ENCODE measurements around the gene PIEZO1. TPM values are rescaled to one million over a fixed set of nuclear protein-coding genes. Genes with fewer than 3 reads are reported as not detected.

PIEZO1 gene
- total and polyA plus RNA-seq, 9 of the 15 experiments (the other 6 are each of a cell fraction or from before 2014, with no cell fraction given) = 3.6 to 432 (median 131) TPM

DNA sequence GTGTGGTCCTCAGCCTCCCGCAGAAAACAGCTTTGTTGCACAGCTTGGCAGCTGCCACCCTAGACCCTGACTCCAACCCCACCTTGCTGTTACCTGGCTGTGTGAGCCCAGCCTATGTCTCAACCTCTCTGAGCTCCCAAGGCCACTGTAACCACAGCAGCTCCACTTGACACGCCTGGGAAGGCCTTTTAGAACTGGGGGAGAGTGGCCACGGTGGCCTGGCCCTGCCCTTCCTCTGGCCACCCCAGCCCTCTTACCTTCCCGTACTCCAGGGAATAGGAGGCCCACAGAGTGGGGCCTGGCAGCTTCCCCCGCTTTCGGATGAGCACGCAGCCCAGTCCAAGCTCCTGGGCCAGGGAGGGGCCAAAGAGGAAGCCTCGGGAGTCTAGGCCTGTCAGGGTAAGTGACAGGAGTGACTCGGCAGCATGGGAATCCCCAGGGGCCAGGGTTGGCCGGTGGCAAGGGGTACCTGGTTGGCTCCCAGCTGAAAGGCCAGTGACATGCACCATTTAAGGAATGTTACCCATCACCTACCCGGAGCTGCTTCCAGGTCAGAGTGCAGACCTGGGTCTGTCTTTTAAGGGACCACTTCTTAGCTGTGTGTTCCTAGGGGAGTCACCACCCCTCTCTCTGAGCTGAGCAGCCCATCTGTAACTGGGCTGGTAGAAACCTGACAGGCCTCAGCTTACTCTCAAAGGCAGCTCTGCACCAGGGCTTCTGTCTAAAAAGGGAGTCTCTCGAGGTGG is 25.3 kb upstream of the PIEZO1 start (continued):
- TF ChIP-seq XRCC5 (IDR thresholded peaks at IDR 0.05; ENCODE audit: low read depth, low read length) (no peak), POLR2G (IDR thresholded peaks at IDR 0.05; ENCODE audit: low read depth, low read length) (peak; percentile 27), KLF1 (tag; IDR thresholded peaks at IDR 0.05) (no peak), ZBTB11 (CRISPR knock-in tag; IDR thresholded peaks at IDR 0.05) (no peak), KAT8 (IDR thresholded peaks at IDR 0.05; ENCODE audit: low read depth) (no peak), NR3C1 (CRISPR knock-in tag; IDR thresholded peaks at IDR 0.05) (no peak), MEIS2 (IDR thresholded peaks at IDR 0.05; ENCODE audit: partially characterized antibody) (peak; percentile 63), KDM5B (IDR thresholded peaks at IDR 0.05; ENCODE audit: insufficient replicate concordance, low read depth, low read length) (peak; percentile 20), MCM3 (IDR thresholded peaks at IDR 0.05) (no peak), GATA2 (CRISPR knock-in tag; IDR thresholded peaks at IDR 0.05) (no peak), YBX1 (IDR thresholded peaks at IDR 0.05) (no peak)
- TF ChIP-seq, protein P1, sequence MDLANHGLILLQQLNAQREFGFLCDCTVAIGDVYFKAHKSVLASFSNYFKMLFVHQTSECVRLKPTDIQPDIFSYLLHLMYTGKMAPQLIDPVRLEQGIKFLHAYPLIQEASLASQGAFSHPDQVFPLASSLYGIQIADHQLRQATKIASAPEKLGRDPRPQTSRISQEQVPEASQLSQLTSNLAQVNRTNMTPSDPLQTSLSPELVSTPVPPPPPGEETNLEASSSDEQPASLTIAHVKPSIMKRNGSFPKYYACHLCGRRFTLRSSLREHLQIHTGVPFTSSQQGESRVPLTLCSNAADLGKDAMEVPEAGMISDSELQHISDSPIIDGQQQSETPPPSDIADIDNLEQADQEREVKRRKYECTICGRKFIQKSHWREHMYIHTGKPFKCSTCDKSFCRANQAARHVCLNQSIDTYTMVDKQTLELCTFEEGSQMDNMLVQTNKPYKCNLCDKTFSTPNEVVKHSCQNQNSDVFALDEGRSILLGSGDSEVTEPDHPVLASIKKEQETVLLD (IDR thresholded peaks at IDR 0.05) = no peak
- TF ChIP-seq, protein P2, sequence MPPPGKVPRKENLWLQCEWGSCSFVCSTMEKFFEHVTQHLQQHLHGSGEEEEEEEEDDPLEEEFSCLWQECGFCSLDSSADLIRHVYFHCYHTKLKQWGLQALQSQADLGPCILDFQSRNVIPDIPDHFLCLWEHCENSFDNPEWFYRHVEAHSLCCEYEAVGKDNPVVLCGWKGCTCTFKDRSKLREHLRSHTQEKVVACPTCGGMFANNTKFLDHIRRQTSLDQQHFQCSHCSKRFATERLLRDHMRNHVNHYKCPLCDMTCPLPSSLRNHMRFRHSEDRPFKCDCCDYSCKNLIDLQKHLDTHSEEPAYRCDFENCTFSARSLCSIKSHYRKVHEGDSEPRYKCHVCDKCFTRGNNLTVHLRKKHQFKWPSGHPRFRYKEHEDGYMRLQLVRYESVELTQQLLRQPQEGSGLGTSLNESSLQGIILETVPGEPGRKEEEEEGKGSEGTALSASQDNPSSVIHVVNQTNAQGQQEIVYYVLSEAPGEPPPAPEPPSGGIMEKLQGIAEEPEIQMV (tag; conservative IDR thresholded peaks at IDR 0.05; ENCODE audit: low read depth) = no peak
- TF ChIP-seq, protein P3, sequence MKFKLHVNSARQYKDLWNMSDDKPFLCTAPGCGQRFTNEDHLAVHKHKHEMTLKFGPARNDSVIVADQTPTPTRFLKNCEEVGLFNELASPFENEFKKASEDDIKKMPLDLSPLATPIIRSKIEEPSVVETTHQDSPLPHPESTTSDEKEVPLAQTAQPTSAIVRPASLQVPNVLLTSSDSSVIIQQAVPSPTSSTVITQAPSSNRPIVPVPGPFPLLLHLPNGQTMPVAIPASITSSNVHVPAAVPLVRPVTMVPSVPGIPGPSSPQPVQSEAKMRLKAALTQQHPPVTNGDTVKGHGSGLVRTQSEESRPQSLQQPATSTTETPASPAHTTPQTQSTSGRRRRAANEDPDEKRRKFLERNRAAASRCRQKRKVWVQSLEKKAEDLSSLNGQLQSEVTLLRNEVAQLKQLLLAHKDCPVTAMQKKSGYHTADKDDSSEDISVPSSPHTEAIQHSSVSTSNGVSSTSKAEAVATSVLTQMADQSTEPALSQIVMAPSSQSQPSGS (CRISPR knock-in tag; IDR thresholded peaks at IDR 0.05) = no peak
- TF ChIP-seq, protein P4, sequence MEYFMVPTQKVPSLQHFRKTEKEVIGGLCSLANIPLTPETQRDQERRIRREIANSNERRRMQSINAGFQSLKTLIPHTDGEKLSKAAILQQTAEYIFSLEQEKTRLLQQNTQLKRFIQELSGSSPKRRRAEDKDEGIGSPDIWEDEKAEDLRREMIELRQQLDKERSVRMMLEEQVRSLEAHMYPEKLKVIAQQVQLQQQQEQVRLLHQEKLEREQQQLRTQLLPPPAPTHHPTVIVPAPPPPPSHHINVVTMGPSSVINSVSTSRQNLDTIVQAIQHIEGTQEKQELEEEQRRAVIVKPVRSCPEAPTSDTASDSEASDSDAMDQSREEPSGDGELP (CRISPR knock-in tag; IDR thresholded peaks at IDR 0.05; ENCODE audit: borderline replicate concordance) = no peak
- TF ChIP-seq, protein P5, sequence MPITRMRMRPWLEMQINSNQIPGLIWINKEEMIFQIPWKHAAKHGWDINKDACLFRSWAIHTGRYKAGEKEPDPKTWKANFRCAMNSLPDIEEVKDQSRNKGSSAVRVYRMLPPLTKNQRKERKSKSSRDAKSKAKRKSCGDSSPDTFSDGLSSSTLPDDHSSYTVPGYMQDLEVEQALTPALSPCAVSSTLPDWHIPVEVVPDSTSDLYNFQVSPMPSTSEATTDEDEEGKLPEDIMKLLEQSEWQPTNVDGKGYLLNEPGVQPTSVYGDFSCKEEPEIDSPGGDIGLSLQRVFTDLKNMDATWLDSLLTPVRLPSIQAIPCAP (CRISPR knock-in tag; IDR thresholded peaks at IDR 0.05; ENCODE audit: borderline replicate concordance) = no peak
